GM23338 (cell line): ENCODE results near the gene TPO.

Experiments
- CREB1 ChIP-seq: fragments of 250-450 bp; sonication (Bioruptor Pico); IDR thresholded peaks from 2 replicates; pipeline ENCODE4 v1.5.0; 2020; ENCODE audit warnings: low read depth, mild to moderate bottlenecking, moderate library complexity
- CTCF ChIP-seq, 2 experiments: fragments of 200-600 bp in 1 of 2; sonication (generic) in 1 of 2; conservative IDR thresholded peaks; 2 replicates each; pipeline versions ENCODE4 v1.5.1 to v1.6.1; 2016 to 2017; ENCODE audit warnings: antibody characterized with exemption in 2 of 2, low read depth in 2 of 2, mild to moderate bottlenecking in 2 of 2, moderate library complexity in 1 of 2
- EZH2 ChIP-seq: fragments of 200-600 bp; sonication (generic); IDR thresholded peaks from one replicate; pipeline ENCODE4 v1.8.0; 2017; ENCODE audit warnings: antibody characterized with exemption, mild to moderate bottlenecking, low read depth; ENCODE audit not compliant: unreplicated experiment
- EZH2phosphoT487 ChIP-seq: fragments of 200-600 bp; sonication (generic); IDR thresholded peaks from one replicate; pipeline ENCODE4 v1.8.1; 2018; ENCODE audit warnings: antibody characterized with exemption; ENCODE audit not compliant: unreplicated experiment
- JUNB ChIP-seq: IDR thresholded peaks from one replicate; pipeline ENCODE4 v1.6.1; 2016; ENCODE audit warnings: antibody characterized with exemption; ENCODE audit not compliant: unreplicated experiment
- NANOG ChIP-seq: IDR thresholded peaks from 2 replicates; pipeline ENCODE4 v1.6.1; 2016; ENCODE audit warnings: antibody characterized with exemption, borderline replicate concordance
- POLR2AphosphoS5 ChIP-seq: IDR thresholded peaks from 2 replicates; pipeline ENCODE4 v1.6.1; 2016; ENCODE audit warnings: antibody characterized with exemption, low read depth
- REST ChIP-seq: IDR thresholded peaks from one replicate; pipeline ENCODE4 v1.6.1; 2018; ENCODE audit warnings: antibody characterized with exemption; ENCODE audit not compliant: unreplicated experiment

DNA sequence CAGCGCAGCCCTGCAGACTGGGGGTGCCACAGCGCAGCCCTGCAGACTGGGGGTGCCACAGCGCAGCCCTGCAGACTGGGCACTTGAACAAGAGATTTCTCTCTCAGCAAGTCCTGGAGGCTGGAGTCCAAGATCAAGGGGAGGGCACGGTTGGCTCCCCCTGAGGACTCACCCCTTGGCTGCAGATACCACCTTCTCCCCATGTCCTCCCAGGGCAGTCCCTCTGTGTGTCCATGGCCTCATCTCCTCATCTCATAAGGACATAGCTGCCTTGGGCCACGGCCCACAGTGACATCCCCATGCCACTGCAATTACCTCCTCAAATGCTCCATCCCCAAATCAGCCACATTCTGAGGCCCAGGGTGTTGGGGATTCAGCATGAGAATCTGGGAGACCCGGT is 98.2 kb downstream of the TPO start:
- TF ChIP-seq CTCF (conservative IDR thresholded peaks at IDR 0.05; ENCODE audit: low read depth in 2 of 2) (no peak), JUNB (no peak), REST (no peak), EZH2 (no peak), POLR2AphosphoS5 (no peak), EZH2phosphoT487 (no peak), NANOG (no peak), CREB1 (no peak)
